SK-N-MC (cell line): ENCODE data around the gene UTP4.

ENCODE experiments used
- EZH2 ChIP-seq: fragments of 200-600 bp; sonication (generic); IDR thresholded peaks from one replicate; pipeline ENCODE4 v1.6.1; 2017; ENCODE audit warnings: antibody characterized with exemption
- POLR2AphosphoS5 ChIP-seq: IDR thresholded peaks from 2 replicates; pipeline ENCODE4 v1.6.1; 2012; ENCODE audit warnings: mild to moderate bottlenecking, low read depth, low read length, borderline replicate concordance

DNA sequence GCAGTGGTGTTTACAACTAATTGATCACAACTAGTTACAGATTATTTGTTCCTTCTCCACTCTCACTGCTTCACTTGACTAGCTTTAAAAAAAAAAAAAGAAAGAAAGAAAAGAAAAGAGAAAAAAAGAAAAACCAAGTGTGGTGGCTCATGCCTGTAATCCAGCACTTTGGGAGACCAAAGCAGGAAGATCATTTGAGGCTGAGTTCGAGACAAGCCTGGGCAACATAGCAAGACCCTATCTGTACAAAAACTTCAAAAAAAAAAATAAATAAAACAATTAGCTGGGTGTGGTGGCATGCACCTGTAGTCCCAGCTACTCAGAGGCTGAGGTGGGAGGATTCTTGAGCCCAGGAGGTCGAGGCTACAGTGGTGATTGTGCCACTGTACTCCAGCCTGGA is 58.7 kb downstream of the UTP4 start:
- TF ChIP-seq POLR2AphosphoS5 (no peak), EZH2 (no peak)
